ENCODE measurements around the gene ZNF451.

The ZNF451 gene

DNA sequence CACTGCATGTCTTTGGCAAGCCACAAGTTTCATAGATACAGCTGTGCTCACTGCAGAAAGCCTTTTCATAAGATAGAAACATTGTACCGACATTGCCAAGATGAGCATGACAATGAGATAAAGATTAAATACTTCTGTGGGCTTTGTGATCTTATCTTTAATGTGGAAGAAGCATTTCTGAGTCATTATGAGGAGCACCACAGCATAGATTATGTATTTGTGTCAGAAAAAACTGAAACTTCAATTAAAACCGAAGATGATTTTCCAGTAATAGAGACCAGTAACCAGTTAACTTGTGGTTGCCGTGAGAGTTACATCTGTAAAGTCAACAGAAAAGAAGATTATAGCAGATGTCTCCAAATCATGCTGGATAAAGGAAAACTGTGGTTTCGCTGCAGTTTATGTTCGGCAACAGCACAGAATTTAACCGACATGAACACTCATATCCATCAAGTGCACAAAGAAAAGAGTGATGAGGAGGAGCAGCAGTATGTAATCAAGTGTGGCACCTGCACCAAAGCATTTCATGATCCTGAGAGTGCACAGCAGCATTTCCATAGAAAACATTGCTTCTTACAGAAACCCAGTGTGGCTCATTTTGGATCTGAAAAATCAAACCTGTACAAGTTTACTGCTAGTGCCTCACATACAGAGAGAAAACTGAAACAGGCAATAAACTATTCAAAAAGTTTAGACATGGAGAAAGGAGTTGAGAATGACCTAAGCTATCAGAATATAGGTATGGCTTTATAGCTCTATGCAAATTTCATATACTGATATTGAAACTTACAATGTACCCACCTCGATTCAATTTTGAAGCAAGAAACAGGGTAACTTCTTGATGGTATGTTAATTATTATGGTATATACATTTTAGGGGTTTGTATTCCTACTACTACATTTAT is 58.2 kb downstream of the ZNF451 start:
- Mint-ChIP-seq H3K36me3 (ENCODE audit: low read depth) (peaks cover 70% of the 10 kb centered on the region), H3K4me1 (ENCODE audit: low read depth) (peaks cover 34% of the 10 kb centered on the region), H3K4me3 (peak overlapping the region; percentile 78), H3K27me3 (ENCODE audit: low read depth) (no peaks in the 10 kb centered on the region), H3K27ac (peak overlapping the region; percentile 85), H3K9me3 (peaks cover 3% of the 10 kb centered on the region)
- peak; percentile 41 for DNase-seq (ENCODE audit: low spot score)

- Mint-ChIP-seq H3K36me3 (ENCODE audit: low read depth) (peaks cover 47% of the 10 kb centered on the region), H3K4me1 (ENCODE audit: low read depth) (peaks cover 12% of the 10 kb centered on the region)
These were observed 68.7 kb downstream of the ZNF451 start for GRCh38 chr6:57158658-57159057.

GRCh38 chr6:57159127-57159526 is 69.1 kb downstream of the ZNF451 start:
- H3K4me1 Mint-ChIP-seq (ENCODE audit: low read depth): peaks cover 12% of the 10 kb centered on the region
- H3K9me3 Mint-ChIP-seq: no peaks in the 10 kb centered on the region
- no peaks in the 10 kb centered on the region for H3K27me3 Mint-ChIP-seq (ENCODE audit: low read depth)
- DNase-seq (ENCODE audit: low spot score): no peak
- H3K27ac Mint-ChIP-seq: no peak overlapping the region
- H3K36me3 Mint-ChIP-seq (ENCODE audit: low read depth): peaks cover 48% of the 10 kb centered on the region
- H3K4me3 Mint-ChIP-seq: no peak overlapping the region

More at GRCh38 chr6:57158658-57159057, 68.7 kb downstream of the ZNF451 start:
- no peaks in the 10 kb centered on the region for H3K9me3 Mint-ChIP-seq
- H3K4me3 Mint-ChIP-seq: no peak overlapping the region
- DNase-seq (ENCODE audit: low spot score): no peak
- no peak overlapping the region for H3K27ac Mint-ChIP-seq
- H3K27me3 Mint-ChIP-seq (ENCODE audit: low read depth): no peaks in the 10 kb centered on the region

DNA sequence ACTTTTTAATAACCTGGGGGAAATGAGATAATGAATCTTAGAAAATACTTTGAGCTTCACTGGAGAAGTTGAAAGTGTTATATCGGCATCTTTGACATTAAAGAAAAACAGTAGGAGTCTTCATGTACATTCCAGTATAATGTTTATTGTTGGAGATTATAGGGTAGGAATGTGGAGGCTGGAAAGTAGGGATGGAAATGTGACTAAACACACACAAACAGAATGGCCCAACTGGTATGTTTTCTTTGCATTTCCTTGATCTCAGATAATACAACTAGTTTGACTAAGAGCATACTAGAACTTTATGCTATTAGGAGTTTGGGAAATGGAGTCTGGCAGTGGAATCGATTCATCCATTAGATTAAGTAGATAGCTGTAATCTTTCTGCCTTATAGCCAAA is 72.0 kb downstream of the ZNF451 start:
- Mint-ChIP-seq H3K27ac (no peak overlapping the region), H3K36me3 (ENCODE audit: low read depth) (peaks cover 58% of the 10 kb centered on the region), H3K27me3 (ENCODE audit: low read depth) (no peaks in the 10 kb centered on the region), H3K4me3 (no peak overlapping the region), H3K4me1 (ENCODE audit: low read depth) (peaks cover 12% of the 10 kb centered on the region), H3K9me3 (peaks cover 12% of the 10 kb centered on the region)
- DNase-seq (ENCODE audit: low spot score): no peak

GRCh38 chr6:57162516-57162915 is 72.5 kb downstream of the ZNF451 start:
- Mint-ChIP-seq H3K36me3 (ENCODE audit: low read depth) (peaks cover 58% of the 10 kb centered on the region), H3K9me3 (peaks cover 12% of the 10 kb centered on the region), H3K4me3 (no peak overlapping the region), H3K4me1 (ENCODE audit: low read depth) (peaks cover 9% of the 10 kb centered on the region), H3K27ac (no peak overlapping the region), H3K27me3 (ENCODE audit: low read depth) (no peaks in the 10 kb centered on the region)
- no peak for DNase-seq (ENCODE audit: low spot score)

DNA sequence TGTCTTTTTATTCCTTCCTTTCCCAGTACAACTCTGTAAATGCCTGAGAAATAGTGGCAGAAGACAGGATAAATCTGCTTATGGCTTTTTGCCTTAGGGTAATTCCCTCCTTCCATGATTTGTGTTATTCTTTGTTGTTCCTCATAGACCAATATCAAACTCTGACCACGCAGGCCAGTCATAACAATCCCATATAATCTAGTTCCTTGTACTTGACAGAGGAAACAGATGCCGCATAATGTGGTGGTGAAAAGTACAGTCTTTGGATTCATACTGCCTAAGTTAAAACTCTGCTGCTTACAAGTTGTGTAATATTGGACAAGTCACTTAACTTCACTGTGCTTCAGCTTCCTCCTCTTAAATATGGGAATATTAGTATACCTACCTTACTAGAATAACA is 74.0 kb downstream of the ZNF451 start:
- H3K27ac Mint-ChIP-seq: no peak overlapping the region
- no peaks in the 10 kb centered on the region for H3K27me3 Mint-ChIP-seq (ENCODE audit: low read depth)
- H3K4me3 Mint-ChIP-seq: no peak overlapping the region
- no peaks in the 10 kb centered on the region for H3K4me1 Mint-ChIP-seq (ENCODE audit: low read depth)
- DNase-seq (ENCODE audit: low spot score): no peak
- peaks cover 12% of the 10 kb centered on the region for H3K9me3 Mint-ChIP-seq
- peaks cover 52% of the 10 kb centered on the region for H3K36me3 Mint-ChIP-seq (ENCODE audit: low read depth)

DNA sequence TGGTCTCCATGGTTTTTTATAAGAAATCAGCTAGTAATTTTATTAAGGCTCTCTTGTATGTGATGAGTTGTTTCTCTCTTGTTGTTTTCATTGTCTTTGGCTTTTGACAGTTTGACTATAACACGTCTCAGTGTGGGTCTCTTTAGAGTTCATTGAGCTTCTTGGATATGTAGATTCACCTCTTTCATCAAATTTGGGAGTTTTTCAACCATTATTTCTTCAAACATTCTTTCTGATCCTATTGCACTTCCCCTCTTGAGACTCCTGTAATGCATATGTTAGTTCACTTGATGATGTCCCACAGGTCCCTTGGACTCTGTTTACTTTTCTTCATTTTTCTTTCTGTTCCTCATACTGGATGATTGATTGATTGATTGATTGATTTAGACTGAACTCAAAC is 75.1 kb downstream of the ZNF451 start:
- Mint-ChIP-seq H3K9me3 (peaks cover 12% of the 10 kb centered on the region), H3K27me3 (ENCODE audit: low read depth) (no peaks in the 10 kb centered on the region), H3K36me3 (ENCODE audit: low read depth) (peaks cover 50% of the 10 kb centered on the region), H3K27ac (no peak overlapping the region), H3K4me1 (ENCODE audit: low read depth) (no peaks in the 10 kb centered on the region), H3K4me3 (no peak overlapping the region)
- no peak for DNase-seq (ENCODE audit: low spot score)

DNA sequence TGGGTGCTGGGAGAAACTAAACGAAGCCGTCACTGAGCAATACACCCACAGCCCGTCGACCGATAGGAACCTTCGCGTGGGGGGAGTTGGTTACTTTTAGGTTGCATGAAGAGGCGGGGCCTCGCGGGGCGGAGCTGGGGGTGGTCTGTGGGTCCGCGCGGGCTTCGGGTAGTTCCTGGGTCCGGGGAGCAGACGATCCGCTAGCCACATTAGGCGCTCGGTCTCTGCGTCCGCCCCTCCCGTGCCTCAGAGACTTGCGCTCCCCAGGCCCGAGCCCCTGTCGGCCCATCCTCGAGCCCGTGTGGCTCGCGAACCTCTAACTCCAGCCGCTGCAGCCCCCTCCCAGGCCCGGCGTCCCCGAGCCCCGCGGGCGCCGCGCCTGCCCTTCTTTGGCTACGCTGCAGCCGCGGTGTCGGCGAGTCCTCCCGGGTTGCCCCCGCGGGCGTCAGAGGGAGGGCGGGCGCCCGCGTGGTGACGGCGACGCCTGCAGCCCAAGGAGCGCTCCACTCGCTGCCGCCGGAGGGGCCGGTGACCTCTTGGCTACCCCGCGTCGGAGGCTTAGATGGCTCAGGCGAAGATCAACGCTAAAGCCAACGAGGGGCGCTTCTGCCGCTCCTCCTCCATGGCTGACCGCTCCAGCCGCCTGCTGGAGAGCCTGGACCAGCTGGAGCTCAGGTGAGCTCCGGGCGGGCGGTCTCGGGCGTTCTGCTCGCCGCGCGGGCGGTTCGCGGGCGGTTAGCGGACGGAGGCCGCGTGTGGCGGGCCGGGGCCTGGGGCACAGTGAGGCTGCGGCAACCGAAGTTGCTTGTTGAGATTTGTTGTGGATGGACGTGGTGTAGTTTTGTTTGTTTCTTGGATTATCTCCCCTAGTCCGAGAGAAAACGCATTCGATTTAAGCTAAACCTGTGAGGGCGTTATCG is 82.4 kb downstream of the ZNF451 start, which contains the start of gene BAG2:
Gene BAG2 (plus strand): TSS at position 191 of the 920 bp plus-strand sequence. CDS start 372 bp downstream, at position 563.
- DNase-seq (ENCODE audit: low spot score): peak; percentile 94
- Mint-ChIP-seq H3K36me3 (ENCODE audit: low read depth) (peaks cover 13% of the 10 kb centered on the region), H3K27ac (peak within 1 kb of the TSS; percentile 97), H3K4me1 (ENCODE audit: low read depth) (peaks cover 40% of the 10 kb centered on the region), H3K9me3 (no peaks in the 10 kb centered on the region), H3K27me3 (ENCODE audit: low read depth) (no peaks in the 10 kb centered on the region), H3K4me3 (peak within 1 kb of the TSS; percentile 97)

DNA sequence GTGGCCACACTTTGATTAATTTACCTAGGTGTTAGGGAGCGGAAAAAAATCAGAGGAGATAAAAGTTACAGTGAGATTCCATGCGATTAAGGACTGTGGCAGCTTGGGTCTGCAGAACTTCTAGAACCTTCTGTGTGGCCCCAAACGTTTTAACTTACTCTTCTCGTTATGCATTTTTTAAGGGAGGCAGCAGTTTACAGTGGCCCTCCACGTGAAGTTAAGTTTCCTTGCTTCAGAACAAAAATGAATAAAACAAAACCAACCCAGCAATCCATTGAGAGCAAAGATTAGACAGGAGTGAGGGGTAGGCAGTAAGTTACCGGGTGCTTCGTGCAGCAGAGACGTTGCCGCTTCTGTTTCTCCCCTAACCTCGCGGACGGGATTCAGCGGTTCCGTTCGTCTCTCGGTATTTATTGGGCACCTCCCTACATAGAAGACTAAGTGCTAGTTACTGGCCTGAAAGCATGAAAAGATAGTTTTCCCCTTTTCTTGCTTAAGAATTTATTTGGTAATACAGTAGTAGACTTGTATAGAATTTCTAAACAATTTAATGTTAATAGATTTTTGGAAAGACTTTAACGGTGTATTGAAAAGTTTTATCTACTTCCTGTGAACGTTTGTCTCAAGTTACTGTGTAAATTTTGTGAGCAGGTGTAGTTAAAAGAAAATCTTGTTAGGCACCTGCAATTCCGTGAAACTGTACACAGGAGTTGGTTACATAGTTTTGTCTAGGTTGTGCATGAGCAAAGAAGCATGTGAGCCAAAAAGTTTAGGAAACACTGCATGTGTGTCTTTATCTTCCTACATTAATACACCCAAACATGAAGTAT is 83.3 kb downstream of the ZNF451 start:
- Mint-ChIP-seq H3K4me3 (peak overlapping the region; percentile 97), H3K4me1 (ENCODE audit: low read depth) (peaks cover 41% of the 10 kb centered on the region), H3K36me3 (ENCODE audit: low read depth) (peaks cover 16% of the 10 kb centered on the region), H3K9me3 (no peaks in the 10 kb centered on the region), H3K27ac (peak overlapping the region; percentile 97), H3K27me3 (ENCODE audit: low read depth) (no peaks in the 10 kb centered on the region)
- no peak for DNase-seq (ENCODE audit: low spot score)

GRCh38 chr6:57173886-57174510 is 84.0 kb downstream of the ZNF451 start:
- Mint-ChIP-seq H3K27me3 (ENCODE audit: low read depth) (no peaks in the 10 kb centered on the region), H3K27ac (peak overlapping the region; percentile 97), H3K36me3 (ENCODE audit: low read depth) (peaks cover 16% of the 10 kb centered on the region), H3K4me3 (peak overlapping the region; percentile 97), H3K9me3 (no peaks in the 10 kb centered on the region), H3K4me1 (ENCODE audit: low read depth) (peaks cover 44% of the 10 kb centered on the region)
- no peak for DNase-seq (ENCODE audit: low spot score)

DNA sequence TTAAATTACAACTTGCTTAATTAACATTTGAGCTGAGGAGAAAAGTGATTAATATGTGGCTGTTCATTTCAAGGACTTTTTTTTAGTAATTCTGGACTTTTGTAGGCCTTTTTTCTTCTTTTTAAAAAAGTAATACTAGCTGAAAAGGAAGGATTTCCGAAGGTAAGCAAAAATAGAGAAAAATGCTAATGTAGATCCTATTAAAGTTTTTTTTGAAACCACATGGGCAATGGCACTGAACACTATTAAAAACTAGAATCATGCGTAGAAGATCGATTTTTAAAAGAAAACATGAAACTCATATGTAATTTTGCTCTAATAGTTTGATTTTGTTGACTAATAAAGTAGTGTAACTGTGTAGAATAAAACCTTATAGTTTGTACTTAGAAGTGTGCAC is 84.5 kb downstream of the ZNF451 start:
- peaks cover 47% of the 10 kb centered on the region for H3K4me1 Mint-ChIP-seq (ENCODE audit: low read depth)
- no peaks in the 10 kb centered on the region for H3K9me3 Mint-ChIP-seq
- H3K36me3 Mint-ChIP-seq (ENCODE audit: low read depth): peaks cover 16% of the 10 kb centered on the region
- H3K27ac Mint-ChIP-seq: no peak overlapping the region
- no peak for DNase-seq (ENCODE audit: low spot score)
- peak overlapping the region; percentile 97 for H3K4me3 Mint-ChIP-seq
- no peaks in the 10 kb centered on the region for H3K27me3 Mint-ChIP-seq (ENCODE audit: low read depth)

- no peak overlapping the region for H3K27ac Mint-ChIP-seq
- H3K27me3 Mint-ChIP-seq (ENCODE audit: low read depth): no peaks in the 10 kb centered on the region
- H3K4me3 Mint-ChIP-seq: no peak overlapping the region
- H3K36me3 Mint-ChIP-seq (ENCODE audit: low read depth): peaks cover 26% of the 10 kb centered on the region
- peaks cover 42% of the 10 kb centered on the region for H3K4me1 Mint-ChIP-seq (ENCODE audit: low read depth)
- DNase-seq (ENCODE audit: low spot score): no peak
- H3K9me3 Mint-ChIP-seq: no peaks in the 10 kb centered on the region
These were observed 87.7 kb downstream of the ZNF451 start for GRCh38 chr6:57177545-57178265.

All from T-helper 2 cell treated with Interferon-gamma antibody and Interleukin-4, amounts not matched to agents 5 μg/mL and 100 μg/mL, for 36 hours (primary cell).